ENCODE results near the gene SMIM21. TPM values are rescaled to one million over a fixed set of nuclear protein-coding genes. Genes with fewer than 3 reads are reported as not detected.

The SMIM21 gene
- polyA plus RNA-seq, 3 donors: not detected

DNA sequence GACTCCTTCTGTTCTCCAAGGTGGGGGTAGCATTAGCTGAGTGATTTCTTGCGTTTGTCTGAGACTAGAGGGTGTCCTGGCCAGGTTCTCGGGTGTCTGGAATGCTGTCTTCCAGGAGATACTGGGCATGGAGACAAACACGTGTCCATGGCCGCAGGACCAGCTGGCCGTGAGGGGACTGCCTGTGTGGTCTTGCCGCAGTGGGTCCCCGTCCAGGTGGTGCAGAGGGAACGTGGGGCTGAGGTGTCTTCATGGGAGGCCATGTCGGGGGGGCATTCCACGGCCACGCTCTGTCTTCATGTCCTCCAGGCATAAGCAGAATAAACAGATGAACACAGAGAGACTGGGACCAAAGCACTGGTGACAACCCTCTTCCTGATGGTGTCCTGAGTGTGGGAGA is 66.6 kb downstream of the SMIM21 start:
- Histone ChIP-seq H4K20me1 (ENCODE audit: insufficient read depth, low read length) (no peaks in the 10 kb centered on the region), H3K4me1 (ENCODE audit: control insufficient read depth in 1 of 2, insufficient read depth in 2 of 2, low read length in 2 of 2) (no peaks in the 10 kb centered on the region), H3K36me3 (replicated peaks in 1 of 2; ENCODE audit: control insufficient read depth in 1 of 2, insufficient read depth in 2 of 2, low read length in 2 of 2) (no peaks in the 10 kb centered on the region), H2AFZ (ENCODE audit: insufficient read depth, low read depth, low read length, poor library complexity, severe bottlenecking) (no peak overlapping the region), H3K9ac (ENCODE audit: insufficient read depth, low read length, poor library complexity, severe bottlenecking) (no peak overlapping the region), H3K27me3 (ENCODE audit: control insufficient read depth in 2 of 2, insufficient read depth in 2 of 2, low read length in 2 of 2) (no peaks in the 10 kb centered on the region), H3K9me3 (replicated peaks in 1 of 2; ENCODE audit: control insufficient read depth in 1 of 2, insufficient read depth in 1 of 2, low read length in 2 of 2) (peaks cover 0 to 5% of the 10 kb centered on the region in 2 donors), H3K4me3 (replicated peaks in 1 of 3; ENCODE audit: low read depth in 2 of 3, low read length in 3 of 3) (no peak overlapping the region), H3K27ac (ENCODE audit: low read depth in 1 of 2, low read length in 2 of 2) (no peak overlapping the region), H3K79me2 (ENCODE audit: insufficient read depth, low read length) (no peaks in the 10 kb centered on the region), H3K4me2 (replicated peaks; ENCODE audit: extremely low read depth, low read length, poor library complexity, severe bottlenecking) (no peak overlapping the region)
- Mint-ChIP-seq H3K4me3 (no peak overlapping the region), H3K36me3 (no peaks in the 10 kb centered on the region), H3K9me3 (peaks cover 5 to 10% (median 6%) of the 10 kb centered on the region in 7 donors), H3K27ac (no peak overlapping the region), H3K4me1 (no peaks in the 10 kb centered on the region), H3K27me3 (ENCODE audit: low read depth in 3 of 3) (peaks cover 0 to 3% (median 2%) of the 10 kb centered on the region in 3 donors)
- TF ChIP-seq, protein P1, sequence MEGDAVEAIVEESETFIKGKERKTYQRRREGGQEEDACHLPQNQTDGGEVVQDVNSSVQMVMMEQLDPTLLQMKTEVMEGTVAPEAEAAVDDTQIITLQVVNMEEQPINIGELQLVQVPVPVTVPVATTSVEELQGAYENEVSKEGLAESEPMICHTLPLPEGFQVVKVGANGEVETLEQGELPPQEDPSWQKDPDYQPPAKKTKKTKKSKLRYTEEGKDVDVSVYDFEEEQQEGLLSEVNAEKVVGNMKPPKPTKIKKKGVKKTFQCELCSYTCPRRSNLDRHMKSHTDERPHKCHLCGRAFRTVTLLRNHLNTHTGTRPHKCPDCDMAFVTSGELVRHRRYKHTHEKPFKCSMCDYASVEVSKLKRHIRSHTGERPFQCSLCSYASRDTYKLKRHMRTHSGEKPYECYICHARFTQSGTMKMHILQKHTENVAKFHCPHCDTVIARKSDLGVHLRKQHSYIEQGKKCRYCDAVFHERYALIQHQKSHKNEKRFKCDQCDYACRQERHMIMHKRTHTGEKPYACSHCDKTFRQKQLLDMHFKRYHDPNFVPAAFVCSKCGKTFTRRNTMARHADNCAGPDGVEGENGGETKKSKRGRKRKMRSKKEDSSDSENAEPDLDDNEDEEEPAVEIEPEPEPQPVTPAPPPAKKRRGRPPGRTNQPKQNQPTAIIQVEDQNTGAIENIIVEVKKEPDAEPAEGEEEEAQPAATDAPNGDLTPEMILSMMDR (IDR thresholded peaks at IDR 0.05): no peak
- no peak for DNase-seq
- intact Hi-C loops (cut with micrococcal nuclease): no loop called here
- 98% methylated on average over 11 of the region's 11 CpGs for WGBS (ENCODE audit: insufficient coverage)

DNA sequence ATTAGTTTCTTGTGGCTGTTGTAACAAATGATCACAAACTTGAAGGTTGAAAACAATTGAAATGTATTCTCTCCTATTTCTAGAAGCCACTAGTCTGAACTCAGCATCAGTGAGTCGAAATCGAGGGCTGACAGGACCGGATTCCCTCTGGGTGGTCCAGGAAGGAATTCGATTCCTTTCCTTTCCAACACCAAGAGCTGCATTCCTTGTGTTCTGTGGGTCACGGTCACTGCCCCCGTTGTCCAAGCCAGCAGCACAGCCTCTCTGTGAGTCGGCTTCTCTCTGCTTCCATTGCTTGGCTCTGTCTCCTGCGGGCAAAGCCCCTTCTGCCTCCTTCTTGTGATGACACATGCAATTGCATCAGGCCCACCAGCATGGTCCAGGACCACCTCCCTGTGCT is 67.3 kb downstream of the SMIM21 start:
- intact Hi-C loops (cut with micrococcal nuclease): no loop called here
- no peak overlapping the region for H3K27ac Mint-ChIP-seq
- no peak overlapping the region for H2AFZ ChIP-seq (ENCODE audit: insufficient read depth, low read depth, low read length, poor library complexity, severe bottlenecking)
- 93% methylated on average over 8 of the region's 8 CpGs for WGBS (ENCODE audit: insufficient coverage)
- no peak overlapping the region for H3K4me3 ChIP-seq (replicated peaks in 1 of 3; ENCODE audit: low read depth in 2 of 3, low read length in 3 of 3)
- H3K4me3 Mint-ChIP-seq: no peak overlapping the region
- H3K27ac ChIP-seq (ENCODE audit: low read depth in 1 of 2, low read length in 2 of 2): no peak overlapping the region
- TF ChIP-seq, protein P1 (IDR thresholded peaks at IDR 0.05): no peak
- no peaks in the 10 kb centered on the region for H3K27me3 ChIP-seq (ENCODE audit: control insufficient read depth in 2 of 2, insufficient read depth in 2 of 2, low read length in 2 of 2)
- no peaks in the 10 kb centered on the region for H3K4me1 Mint-ChIP-seq
- H3K9me3 Mint-ChIP-seq: peaks cover 5 to 12% (median 7%) of the 10 kb centered on the region in 7 donors
- no peaks in the 10 kb centered on the region for H3K36me3 Mint-ChIP-seq
- no peaks in the 10 kb centered on the region for H3K4me1 ChIP-seq (ENCODE audit: control insufficient read depth in 1 of 2, insufficient read depth in 2 of 2, low read length in 2 of 2)
- H3K4me2 ChIP-seq (replicated peaks; ENCODE audit: extremely low read depth, low read length, poor library complexity, severe bottlenecking): no peak overlapping the region
- no peaks in the 10 kb centered on the region for H3K79me2 ChIP-seq (ENCODE audit: insufficient read depth, low read length)
- no peak overlapping the region for H3K9ac ChIP-seq (ENCODE audit: insufficient read depth, low read length, poor library complexity, severe bottlenecking)
- H3K36me3 ChIP-seq (replicated peaks in 1 of 2; ENCODE audit: control insufficient read depth in 1 of 2, insufficient read depth in 2 of 2, low read length in 2 of 2): no peaks in the 10 kb centered on the region
- H4K20me1 ChIP-seq (ENCODE audit: insufficient read depth, low read length): no peaks in the 10 kb centered on the region
- peaks cover 0 to 3% (median 2%) of the 10 kb centered on the region in 3 donors for H3K27me3 Mint-ChIP-seq (ENCODE audit: low read depth in 3 of 3)
- no peak for DNase-seq
- H3K9me3 ChIP-seq (replicated peaks in 1 of 2; ENCODE audit: control insufficient read depth in 1 of 2, insufficient read depth in 1 of 2, low read length in 2 of 2): peaks cover 0 to 5% of the 10 kb centered on the region in 2 donors

Other genes with a start within 250 kb of the SMIM21 start
- gene PTGR3, start 218.6 kb downstream of the SMIM21 start, polyA plus RNA-seq: 10 to 100 TPM; 15.5 to 27.5 (median 23.6) TPM
- gene TSHZ1, start 216.9 kb downstream of the SMIM21 start, polyA plus RNA-seq: 1 to 10 TPM in 2 of 3 donors, under 1 TPM in 1; 0.76 to 3.3 (median 1.4) TPM